HepG2 (cell line): ENCODE results near the gene EDC3. TPM values are rescaled to one million over a fixed set of nuclear protein-coding genes. Genes with fewer than 3 reads are reported as not detected.

ENCODE experiments used
- ATAC-seq: fragments of 200-7000 bp; cut with Tn5 transposase; 3 replicates; pipeline ENCODE4 v1.9.1; 2020; ENCODE audit warnings: mild to moderate bottlenecking, moderate library complexity
- BruUV-seq: library from RNA; stranded (reverse); fragments of 400-500 nt; replicated peaks from 2 replicates; lab custom pipeline; 2021; lab: Mats Ljungman, UMichigan
- CTCF ChIA-PET: fragments of 300-600 bp; formaldehyde crosslinking; extraction: SDS; loops from one replicate; lab custom pipeline; 2021; ENCODE audit warnings: low total read pairs, inconsistent platforms, low intra/inter-chr PET ratio; lab: Yijun Ruan, JAX
- POLR2A ChIA-PET: fragments of 350-600 bp; sonication (Branson Sonifier 250); formaldehyde crosslinking; loops from one replicate; lab custom pipeline; 2020; ENCODE audit warnings: antibody characterized with exemption, inconsistent platforms; lab: Yijun Ruan, JAX
- DNase-seq: peaks from one replicate; pipeline ENCODE4 v3.0.0-alpha.2; 2015; ENCODE audit warnings: low spot score
- FAIRE-seq: peaks from 3 replicates; lab custom pipeline; 2011; peaks lifted over from hg19 to GRCh38; lab: Jason Lieb, UNC
- H2AFZ ChIP-seq: one replicate; pipeline ENCODE4 v1.6.1; 2011; ENCODE audit warnings: low read length, inconsistent platforms
- H3K27ac ChIP-seq: fragments of 300-600 bp; 3 replicates; pipeline ENCODE4 v1.8.0; 2011; ENCODE audit warnings: mixed run types, mild to moderate bottlenecking, mixed read lengths, low read length, inconsistent platforms; ENCODE audit not compliant: insufficient read depth; ENCODE audit errors: extremely low read length
- H3K27me3 ChIP-seq, 2 experiments: fragments of 200-600 bp in 1 of 2; 2 replicates in 1 of 2; 3 replicates in 1 of 2; pipeline versions ENCODE4 v1.6.0 to v1.8.0; 2011; ENCODE audit warnings: low read length in 2 of 2, mild to moderate bottlenecking in 2 of 2, moderate library complexity in 2 of 2, inconsistent platforms in 1 of 2; ENCODE audit not compliant: insufficient read depth in 2 of 2, control insufficient read depth in 1 of 2
- H3K36me3 ChIP-seq, 2 experiments: fragments of 200-600 bp in 1 of 2; replicated peaks in 1 of 2; 2 replicates in 1 of 2; 3 replicates in 1 of 2; pipeline versions ENCODE4 v1.5.1 to v1.8.0; 2011; ENCODE audit warnings: low read length in 2 of 2, inconsistent platforms in 1 of 2; ENCODE audit not compliant: insufficient read depth in 2 of 2, control insufficient read depth in 1 of 2
- H3K4me1 ChIP-seq: 2 replicates; pipeline ENCODE4 v1.5.1; 2012; ENCODE audit warnings: low read length, inconsistent platforms; ENCODE audit not compliant: insufficient read depth
- H3K4me2 ChIP-seq: 2 replicates; pipeline ENCODE4 v1.6.0; 2011; ENCODE audit warnings: low read depth, low read length, inconsistent platforms
- H3K4me3 ChIP-seq, 3 experiments: fragments of 200-600 bp in 1 of 3; sonication (generic), shearing (Covaris generic) in 1 of 3; replicated peaks in 1 of 3; 2 replicates each; pipeline ENCODE4 v1.5.1; 2011 to 2016; ENCODE audit warnings: low read length in 3 of 3, inconsistent platforms in 2 of 3, low read depth in 2 of 3, mild to moderate bottlenecking in 2 of 3, control low read depth in 1 of 3, mixed read lengths in 1 of 3; ENCODE audit not compliant: insufficient read depth in 1 of 3
- H3K79me2 ChIP-seq: one replicate; pipeline ENCODE4 v1.6.1; 2011; ENCODE audit warnings: low read length, inconsistent platforms; ENCODE audit not compliant: insufficient read depth
- H3K9ac ChIP-seq: 2 replicates; pipeline ENCODE4 v1.6.0; 2011; ENCODE audit warnings: mild to moderate bottlenecking, low read depth, low read length, inconsistent platforms; ENCODE audit not compliant: insufficient read depth
- H3K9me3 ChIP-seq: 2 replicates; pipeline ENCODE4 v1.5.1; 2012; ENCODE audit warnings: mild to moderate bottlenecking, low read length
- H4K20me1 ChIP-seq: 2 replicates; pipeline ENCODE4 v1.6.0; 2011; ENCODE audit warnings: inconsistent platforms, mild to moderate bottlenecking, low read length, moderate library complexity; ENCODE audit not compliant: insufficient read depth
- BORCS8-MEF2B ChIP-seq: sonication (generic); formaldehyde crosslinking; IDR thresholded peaks from 2 replicates; pipeline ENCODE4 v1.8.0; 2022; ENCODE audit warnings: mild to moderate bottlenecking, missing genetic modification reagents
- DMTF1 ChIP-seq: sonication (generic); formaldehyde crosslinking; IDR thresholded peaks from 2 replicates; pipeline ENCODE4 v1.4.0; 2020; ENCODE audit warnings: mild to moderate bottlenecking, missing genetic modification reagents
- EEA1 ChIP-seq: sonication (generic); formaldehyde crosslinking; IDR thresholded peaks from 2 replicates; pipeline ENCODE4 v1.5.1; 2020; ENCODE audit warnings: mild to moderate bottlenecking, missing genetic modification reagents, borderline replicate concordance
- FOXP4 ChIP-seq: sonication (generic); formaldehyde crosslinking; IDR thresholded peaks from 2 replicates; pipeline ENCODE4 v1.4.0; 2020; ENCODE audit warnings: missing genetic modification reagents
- HDAC2 ChIP-seq: sonication (generic); formaldehyde crosslinking; IDR thresholded peaks from 2 replicates; pipeline ENCODE4 v1.4.0; 2020; ENCODE audit warnings: missing genetic modification reagents
- HMG20B ChIP-seq: conservative IDR thresholded peaks from 2 replicates; pipeline ENCODE4 v1.6.1; 2016; ENCODE audit warnings: missing genetic modification reagents, missing compliant biosample characterization
- HNRNPH1 ChIP-seq: fragments of 200-400 bp; formaldehyde crosslinking; optimal IDR thresholded peaks from 2 replicates; pipeline ENCODE3; 2017; ENCODE audit warnings: mild to moderate bottlenecking, low read depth, low read length
- IRF2 ChIP-seq: IDR thresholded peaks from 2 replicates; pipeline ENCODE4 v1.6.1; 2018; ENCODE audit warnings: missing genetic modification reagents, missing compliant biosample characterization
- KDM1A ChIP-seq: IDR thresholded peaks from 2 replicates; pipeline ENCODE4 v1.6.1; 2016; ENCODE audit warnings: missing compliant biosample characterization
- RFXANK ChIP-seq: IDR thresholded peaks from 2 replicates; pipeline ENCODE4 v1.6.1; 2016
- SALL2 ChIP-seq: sonication (generic); formaldehyde crosslinking; IDR thresholded peaks from 2 replicates; pipeline ENCODE4 v1.8.1; 2023; ENCODE audit warnings: mild to moderate bottlenecking, missing genetic modification reagents, inconsistent platforms
- SAP130 ChIP-seq: IDR thresholded peaks from 2 replicates; pipeline ENCODE4 v1.6.1; 2016; ENCODE audit warnings: low read depth
- SP2 ChIP-seq: sonication (generic); formaldehyde crosslinking; IDR thresholded peaks from 2 replicates; pipeline ENCODE4 v1.5.1; 2020; ENCODE audit warnings: mild to moderate bottlenecking, missing genetic modification reagents
- SP5 ChIP-seq: IDR thresholded peaks from 2 replicates; pipeline ENCODE4 v1.6.1; 2016; ENCODE audit warnings: low read depth, borderline replicate concordance
- SPEN ChIP-seq: sonication (generic); formaldehyde crosslinking; IDR thresholded peaks from 2 replicates; pipeline ENCODE4 v1.5.1; 2020; ENCODE audit warnings: low read depth, mild to moderate bottlenecking, missing genetic modification reagents
- ZNF432 ChIP-seq: sonication (generic); formaldehyde crosslinking; IDR thresholded peaks from 2 replicates; pipeline ENCODE4 v1.5.0; 2020; ENCODE audit warnings: missing genetic modification reagents, mild to moderate bottlenecking, borderline replicate concordance
- ZNF605 ChIP-seq: sonication (generic); formaldehyde crosslinking; IDR thresholded peaks from 2 replicates; pipeline ENCODE4 v1.8.0; 2022; ENCODE audit warnings: mild to moderate bottlenecking, missing genetic modification reagents
- ZNF644 ChIP-seq: IDR thresholded peaks from 2 replicates; pipeline ENCODE4 v1.6.1; 2016; ENCODE audit warnings: low read depth
- ZNF788 ChIP-seq: sonication (generic); formaldehyde crosslinking; IDR thresholded peaks from 2 replicates; pipeline ENCODE4 v1.5.0; 2020; ENCODE audit warnings: mild to moderate bottlenecking, missing genetic modification reagents, borderline replicate concordance
- WGBS: methylation state at CpG from one replicate; pipeline ENCODE4 v1.1.6; 2017; ENCODE audit warnings: low lambda C conversion rate; 5-methylcytosine and 5-hydroxymethylcytosine counted together
- in situ Hi-C: cut with HindIII; loops from 2 replicates; pipeline ENCODE4 v1.10.0; 2017; ENCODE audit warnings: low pct_unique_long_range_greater_than_20kb; ENCODE audit not compliant: extremely low pct_ligation_motif_present
- intact Hi-C: fragments of 100-400 bp; cut with micrococcal nuclease; formaldehyde crosslinking; loops from one replicate; pipeline ENCODE4 v1.10.0; 2022; ENCODE audit not compliant: unreplicated experiment
- polyA plus RNA-seq, 8 experiments: library from polyadenylated mRNA; depleted of rRNA in 3 of 8; stranded (reverse) in 7 of 8; unstranded in 1 of 8; fragments of >200 nt; fragmentation: Illumina TruSeq in 4 of 8; extraction: Trizol in 4 of 8; gene quantifications; 2 replicates each; pipeline versions ENCODE4 v1.2.1 to v1.2.3, GENCODE V29; 2011 to 2016; ENCODE audit warnings: low read depth in 4 of 8, missing spikeins in 1 of 8, mixed read lengths in 1 of 8; ENCODE audit not compliant: insufficient read depth in 1 of 8
- total RNA-seq, 5 experiments: library from RNA; depleted of rRNA; stranded (reverse); fragments of >200 nt; fragmentation: Illumina TruSeq; extraction: Trizol; gene quantifications; 2 replicates each; pipeline ENCODE4 v1.2.3, GENCODE V29; 2016; ENCODE audit warnings: low read depth in 1 of 5
- TF ChIP-seq, protein P1 (sequence below): sonication (generic); formaldehyde crosslinking; IDR thresholded peaks from 2 replicates; pipeline ENCODE4 v1.9.0; 2022; ENCODE audit warnings: missing genetic modification reagents, mild to moderate bottlenecking, borderline replicate concordance

EDC3 gene
- total and polyA plus RNA-seq, 2 of the 13 experiments (the other 11 are each of a cell fraction or from before 2014, with no cell fraction given) = 17.4 to 32.0 TPM

DNA sequence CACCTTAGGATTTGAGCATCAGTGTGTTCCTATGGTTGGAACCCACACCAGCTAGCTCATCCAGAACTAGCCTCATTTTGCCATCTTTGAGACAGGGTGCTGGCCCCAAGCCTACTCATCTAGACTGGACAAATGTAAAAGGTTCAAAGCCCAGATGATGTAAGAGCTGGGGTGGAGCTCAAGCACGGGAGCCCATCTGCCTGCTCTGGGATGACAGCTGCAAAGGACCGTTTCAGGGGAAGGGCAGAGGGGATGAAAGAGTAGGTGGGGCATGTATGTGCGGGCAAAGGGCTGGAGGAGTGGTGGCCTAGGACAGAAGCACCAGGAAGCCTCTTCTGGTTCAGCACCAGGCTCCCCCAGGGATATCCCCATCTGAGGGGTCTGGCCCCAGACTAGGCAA lies 64.4 kb downstream of the EDC3 start:
- Histone ChIP-seq H3K4me2 (peak overlapping the region; percentile 34; the same call in 1 of the 2 replicates), H3K4me1 (peaks cover 20% of the 10 kb centered on the region), H3K4me3 (no peak overlapping the region), H3K9ac (no peak overlapping the region), H3K36me3 (peaks cover 54 to 87% of the 10 kb centered on the region in 2 experiments), H2AFZ (no peak overlapping the region), H4K20me1 (peaks cover 27% of the 10 kb centered on the region), H3K27me3 (no peaks in the 10 kb centered on the region), H3K9me3 (no peaks in the 10 kb centered on the region), H3K27ac (peak overlapping the region; percentile 44), H3K79me2 (no peaks in the 10 kb centered on the region)
- ATAC-seq (peak; percentile 74), FAIRE-seq (peak; percentile 81), DNase-seq (peak; percentile 78)
- POLR2A ChIA-PET = interaction anchor here (0.6 to 2.5 kb wide), 6 partner anchors 16 to 153 kb away, joined by 3 to 12 read pairs (median 4); partner anchors contain the start of gene CLK3
- in situ Hi-C loops (loop anchor here (10.0 kb wide), 1 partner anchor 323 kb away; the partner anchor contains the start of gene RPP25), intact Hi-C loops (no loop called here)
- no TSS peak for BruUV-seq
- CTCF ChIA-PET = interaction anchor here (1.8 to 2.9 kb wide), 4 partner anchors 10 to 257 kb away, joined by 4 to 22 read pairs (median 16); no protein-coding TSS in a partner anchor
- WGBS = 5% methylated on average over 3 of the region's 3 CpGs
- TF ChIP-seq FOXP4 (CRISPR knock-in tag) = no peak
- TF ChIP-seq SP2 (CRISPR knock-in tag) = 0 out of 2 replicates have a peak, but pooled peaks have one; percentile 21
- TF ChIP-seq HNRNPH1 = no peak
- TF ChIP-seq EEA1 (CRISPR knock-in tag) = no peak
- no peak for TF ChIP-seq DMTF1 (CRISPR knock-in tag)
- peak; percentile 61; the same call in 1 of the 2 replicates for TF ChIP-seq BORCS8-MEF2B (CRISPR knock-in tag)
- 0 out of 2 replicates have a peak, but pooled peaks have one; percentile 27 for TF ChIP-seq IRF2 (CRISPR knock-in tag)
- no peak for TF ChIP-seq ZNF432 (CRISPR knock-in tag)
- 0 out of 2 replicates have a peak, but pooled peaks have one; percentile 12 for TF ChIP-seq HMG20B (CRISPR knock-in tag)
- TF ChIP-seq SAP130 (CRISPR knock-in tag) = peak; percentile 77
- peak; percentile 30; the same call in 1 of the 2 replicates for TF ChIP-seq HDAC2
- 0 out of 2 replicates have a peak, but pooled peaks have one; percentile 13 for TF ChIP-seq ZNF788 (CRISPR knock-in tag)
- TF ChIP-seq RFXANK (CRISPR knock-in tag) = no peak
- TF ChIP-seq, protein P1, sequence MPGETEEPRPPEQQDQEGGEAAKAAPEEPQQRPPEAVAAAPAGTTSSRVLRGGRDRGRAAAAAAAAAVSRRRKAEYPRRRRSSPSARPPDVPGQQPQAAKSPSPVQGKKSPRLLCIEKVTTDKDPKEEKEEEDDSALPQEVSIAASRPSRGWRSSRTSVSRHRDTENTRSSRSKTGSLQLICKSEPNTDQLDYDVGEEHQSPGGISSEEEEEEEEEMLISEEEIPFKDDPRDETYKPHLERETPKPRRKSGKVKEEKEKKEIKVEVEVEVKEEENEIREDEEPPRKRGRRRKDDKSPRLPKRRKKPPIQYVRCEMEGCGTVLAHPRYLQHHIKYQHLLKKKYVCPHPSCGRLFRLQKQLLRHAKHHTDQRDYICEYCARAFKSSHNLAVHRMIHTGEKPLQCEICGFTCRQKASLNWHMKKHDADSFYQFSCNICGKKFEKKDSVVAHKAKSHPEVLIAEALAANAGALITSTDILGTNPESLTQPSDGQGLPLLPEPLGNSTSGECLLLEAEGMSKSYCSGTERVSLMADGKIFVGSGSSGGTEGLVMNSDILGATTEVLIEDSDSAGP (CRISPR knock-in tag) = no peak; the same call in 1 of the 2 replicates
- no peak for TF ChIP-seq ZNF605 (CRISPR knock-in tag)
- TF ChIP-seq SP5 (CRISPR knock-in tag) = 0 out of 2 replicates have a peak, but pooled peaks have one; percentile 34
- no peak for TF ChIP-seq SALL2 (CRISPR knock-in tag)
- TF ChIP-seq KDM1A (CRISPR knock-in tag) = no peak
- no peak for TF ChIP-seq SPEN (CRISPR knock-in tag)
- TF ChIP-seq ZNF644 (CRISPR knock-in tag) = peak; percentile 82
